ENCODE measurements around the gene KCTD16.

DNA sequence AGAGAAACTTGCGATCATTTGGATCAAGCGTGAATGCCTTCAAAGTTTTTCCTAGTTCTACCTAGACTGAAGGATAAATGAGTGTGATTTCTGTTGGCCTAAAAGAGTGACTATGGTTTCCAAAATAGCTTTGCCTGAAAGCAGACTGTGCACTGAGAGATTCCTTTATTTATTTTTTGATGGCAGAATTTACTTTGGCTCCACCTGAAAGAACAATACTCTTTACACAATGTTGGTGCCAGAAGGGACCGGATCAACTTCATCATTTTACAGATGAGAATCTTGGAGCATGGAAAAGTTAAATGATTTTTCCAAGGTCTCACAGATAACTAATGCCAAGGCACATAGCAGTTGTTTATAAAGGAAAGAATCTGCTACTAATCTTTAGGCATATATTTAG lies 199.6 kb downstream of the KCTD16 start:
- TF ChIP-seq CTCF (IDR thresholded peaks at IDR 0.05; ENCODE audit: borderline replicate concordance, extremely low read depth, low read length, poor library complexity, severe bottlenecking) = no peak
- no peak for TF ChIP-seq EZH2 (IDR thresholded peaks at IDR 0.05; ENCODE audit: borderline replicate concordance, low read depth, low read length, severe bottlenecking)
